H9 (cell line): ENCODE data around the gene GPR37L1. TPM values are rescaled to one million over a fixed set of nuclear protein-coding genes. Genes with fewer than 3 reads are reported as not detected.
A peak's percentile ranks its signal among the peaks of the same experiment; 100 is the strongest.

ENCODE experiments used
- DNase-seq: peaks from one replicate; pipeline ENCODE4 v3.0.0-alpha.2; 2017
- H2AFZ ChIP-seq: one replicate; pipeline ENCODE4 v1.6.1; 2013; ENCODE audit warnings: mild to moderate bottlenecking, low read length, control low read depth, moderate library complexity
- H2AK5ac ChIP-seq: 2 replicates; pipeline ENCODE4 v1.6.1; 2013; ENCODE audit warnings: low read length, control low read depth, mixed read lengths; ENCODE audit not compliant: insufficient read length
- H2BK120ac ChIP-seq: one replicate; pipeline ENCODE4 v1.6.1; 2013; ENCODE audit warnings: low read depth, mild to moderate bottlenecking, low read length, control low read depth, inconsistent platforms; ENCODE audit not compliant: poor library complexity, severe bottlenecking
- H2BK12ac ChIP-seq: 2 replicates; pipeline ENCODE4 v1.6.1; 2013; ENCODE audit warnings: low read length, control low read depth, mixed read lengths, low read depth; ENCODE audit not compliant: insufficient read length
- H2BK15ac ChIP-seq: 2 replicates; pipeline ENCODE4 v1.6.1; 2013; ENCODE audit warnings: low read depth, low read length, control low read depth
- H2BK20ac ChIP-seq: one replicate; pipeline ENCODE4 v1.6.1; 2013; ENCODE audit warnings: low read depth, mild to moderate bottlenecking, low read length, control low read depth, inconsistent platforms; ENCODE audit not compliant: poor library complexity, severe bottlenecking
- H2BK5ac ChIP-seq: 2 replicates; pipeline ENCODE4 v1.6.1; 2013; ENCODE audit warnings: low read length, control low read depth, mixed read lengths; ENCODE audit not compliant: insufficient read length
- H3K14ac ChIP-seq: 2 replicates; pipeline ENCODE4 v1.6.1; 2013; ENCODE audit warnings: low read length, control low read depth; ENCODE audit not compliant: insufficient read depth
- H3K18ac ChIP-seq: 2 replicates; pipeline ENCODE4 v1.6.1; 2013; ENCODE audit warnings: low read depth, mild to moderate bottlenecking, mixed read lengths, low read length, control low read depth; ENCODE audit not compliant: insufficient read length
- H3K23ac ChIP-seq: 2 replicates; pipeline ENCODE4 v1.6.1; 2013; ENCODE audit warnings: low read length, control low read depth, mixed read lengths, low read depth; ENCODE audit not compliant: insufficient read length
- H3K23me2 ChIP-seq: 2 replicates; pipeline ENCODE4 v1.6.1; 2013; ENCODE audit warnings: low read depth, mild to moderate bottlenecking, mixed read lengths, low read length, control low read depth; ENCODE audit not compliant: insufficient read length, poor library complexity, severe bottlenecking
- H3K27ac ChIP-seq: 2 replicates; pipeline ENCODE4 v1.5.1; 2013; ENCODE audit warnings: low read length, control low read depth, mixed read lengths, low read depth; ENCODE audit not compliant: insufficient read length
- H3K27me3 ChIP-seq: 2 replicates; pipeline ENCODE4 v1.6.1; 2013; ENCODE audit warnings: low read length, control low read depth, inconsistent platforms; ENCODE audit not compliant: insufficient read depth
- H3K4ac ChIP-seq: 2 replicates; pipeline ENCODE4 v1.6.1; 2013; ENCODE audit warnings: low read depth, mild to moderate bottlenecking, control low read depth, inconsistent platforms, low read length, moderate library complexity
- H3K4me1 ChIP-seq: 2 replicates; pipeline ENCODE4 v1.6.1; 2013; ENCODE audit warnings: low read length, control low read depth, inconsistent platforms; ENCODE audit not compliant: insufficient read depth
- H3K4me2 ChIP-seq: 2 replicates; pipeline ENCODE4 v1.6.1; 2013; ENCODE audit warnings: low read length, control low read depth, mixed read lengths; ENCODE audit not compliant: insufficient read length, insufficient read depth
- H3K56ac ChIP-seq: 2 replicates; pipeline ENCODE4 v1.6.1; 2013; ENCODE audit warnings: low read depth, mild to moderate bottlenecking, mixed read lengths, low read length, control low read depth; ENCODE audit not compliant: insufficient read length
- H3K79me1 ChIP-seq: 2 replicates; pipeline ENCODE4 v1.6.1; 2013; ENCODE audit warnings: low read depth, mild to moderate bottlenecking, moderate library complexity, low read length, control low read depth, inconsistent platforms; ENCODE audit not compliant: insufficient read depth, poor library complexity, severe bottlenecking
- H3K79me2 ChIP-seq: 2 replicates; pipeline ENCODE4 v1.6.1; 2013; ENCODE audit warnings: low read length, control low read depth, inconsistent platforms; ENCODE audit not compliant: insufficient read depth
- H3K9ac ChIP-seq: 2 replicates; pipeline ENCODE4 v1.6.1; 2013; ENCODE audit warnings: low read length, control low read depth, mixed read lengths; ENCODE audit not compliant: insufficient read length; ENCODE audit errors: extremely low read depth
- H3K9me3 ChIP-seq: one replicate; pipeline ENCODE4 v1.6.1; 2013; ENCODE audit warnings: low read depth, low read length, inconsistent platforms; ENCODE audit not compliant: control insufficient read depth
- H3T11ph ChIP-seq: one replicate; pipeline ENCODE4 v1.6.1; 2013; ENCODE audit warnings: mild to moderate bottlenecking, low read length, control low read depth, inconsistent platforms
- H4K20me1 ChIP-seq: one replicate; pipeline ENCODE4 v1.6.1; 2013; ENCODE audit not compliant: control insufficient read depth, insufficient read length, insufficient read depth
- H4K5ac ChIP-seq: 2 replicates; pipeline ENCODE4 v1.6.1; 2013; ENCODE audit warnings: low read depth, mild to moderate bottlenecking, mixed read lengths, low read length, control low read depth; ENCODE audit not compliant: insufficient read length
- H4K8ac ChIP-seq: replicated peaks from 2 replicates; pipeline ENCODE4 v1.6.1; 2013; ENCODE audit warnings: low read length, control low read depth, mixed read lengths, low read depth; ENCODE audit not compliant: insufficient read length
- H4K91ac ChIP-seq: 2 replicates; pipeline ENCODE4 v1.6.1; 2013; ENCODE audit warnings: low read depth, mild to moderate bottlenecking, moderate library complexity, mixed read lengths, low read length, control low read depth; ENCODE audit not compliant: insufficient read length
- H3K27ac Mint-ChIP-seq, 3 experiments: 2 replicates in 2 of 3; 3 replicates in 1 of 3; pipeline ENCODE4 v1.8.0; 2020 to 2021; ENCODE audit warnings: mixed read lengths in 3 of 3, mild to moderate bottlenecking in 1 of 3, moderate library complexity in 1 of 3
- H3K27me3 Mint-ChIP-seq: 2 replicates; pipeline ENCODE4 v1.8.0; 2021; ENCODE audit warnings: low read depth, mild to moderate bottlenecking, moderate library complexity, mixed read lengths
- H3K36me3 Mint-ChIP-seq, 3 experiments: 2 replicates in 2 of 3; 3 replicates in 1 of 3; pipeline ENCODE4 v1.8.0; 2020 to 2021; ENCODE audit warnings: low read depth in 3 of 3, mixed read lengths in 3 of 3; ENCODE audit not compliant: insufficient read depth in 1 of 3
- H3K4me1 Mint-ChIP-seq, 2 experiments: 2 replicates each; pipeline ENCODE4 v1.8.0; 2020; ENCODE audit warnings: mixed read lengths in 2 of 2
- H3K4me3 Mint-ChIP-seq, 2 experiments: 2 replicates in 1 of 2; 3 replicates in 1 of 2; pipeline ENCODE4 v1.8.0; 2020 to 2021; ENCODE audit warnings: mild to moderate bottlenecking in 2 of 2, mixed read lengths in 2 of 2, moderate library complexity in 1 of 2
- H3K9me3 Mint-ChIP-seq, 2 experiments: 2 replicates in 1 of 2; 3 replicates in 1 of 2; pipeline ENCODE4 v1.8.0; 2020; ENCODE audit warnings: mild to moderate bottlenecking in 2 of 2, mixed read lengths in 2 of 2, moderate library complexity in 1 of 2
- CTCF ChIP-seq: fragments of 200-600 bp; sonication (generic); conservative IDR thresholded peaks from 3 replicates; pipeline ENCODE4 v1.8.0; 2021; ENCODE audit warnings: antibody characterized with exemption, mild to moderate bottlenecking
- WGBS: extraction: QIAGEN DNeasy Blood & Tissue Kit; methylation state at CpG from one replicate; pipeline ENCODE4 v1.1.7; 2013; ENCODE audit warnings: missing lambda C conversion rate, low lambda C conversion rate, mixed read lengths; ENCODE audit not compliant: insufficient read length; ENCODE audit errors: extremely low coverage; 5-methylcytosine and 5-hydroxymethylcytosine counted together
- total RNA-seq: library from RNA; stranded (reverse); gene quantifications from 2 replicates; pipeline ENCODE4 v1.2.1, GENCODE V29; 2021

The GPR37L1 gene
- total RNA-seq, 1 experiment from 2014 or later, result 0.11 TPM

GRCh38 chr1:202105571-202106339, 17.0 kb upstream of the GPR37L1 start:
- H2BK12ac ChIP-seq, result no peak overlapping the region
- H3K14ac ChIP-seq, result peak overlapping the region; percentile 1; the same call in 1 of the 2 replicates
- DNase-seq, result peak; percentile 93
- no peak overlapping the region for H4K91ac ChIP-seq
- H3K18ac ChIP-seq, result peak overlapping the region; percentile 70
- no peaks in the 10 kb centered on the region for H3K9me3 ChIP-seq
- no peak overlapping the region for H2BK15ac ChIP-seq
- Mint-ChIP-seq H3K27me3 (peaks cover 2% of the 10 kb centered on the region; the same call in 1 of the 2 replicates), H3K9me3 (no peaks in the 10 kb centered on the region; a peak in 1 of 5 replicates), H3K36me3 (no peaks in the 10 kb centered on the region), H3K27ac (peak overlapping the region in 2 of 3 experiments; percentile 95 to 96; a peak in 6 of 7 replicates), H3K4me1 (peaks cover 49 to 61% of the 10 kb centered on the region in 2 experiments), H3K4me3 (peak overlapping the region; percentile 17 to 62; a peak in 3 of 5 replicates)
- no peak overlapping the region for H4K5ac ChIP-seq
- H4K8ac ChIP-seq, result no peak overlapping the region
- no peak overlapping the region for H2BK5ac ChIP-seq
- H2BK120ac ChIP-seq, result no peak overlapping the region
- no peaks in the 10 kb centered on the region for H3K79me1 ChIP-seq
- no peaks in the 10 kb centered on the region for H3K23me2 ChIP-seq
- H3K79me2 ChIP-seq, result no peaks in the 10 kb centered on the region
- TF ChIP-seq CTCF, result no peak
- H2BK20ac ChIP-seq, result no peak overlapping the region
- no peak overlapping the region for H3K4ac ChIP-seq
- no peaks in the 10 kb centered on the region for H4K20me1 ChIP-seq
- peak overlapping the region; percentile 4 for H3K4me2 ChIP-seq
- no peak overlapping the region for H3K23ac ChIP-seq
- H2AK5ac ChIP-seq, result no peak overlapping the region
- no peak overlapping the region for H3T11ph ChIP-seq
- no peaks in the 10 kb centered on the region for H3K27me3 ChIP-seq
- no peak overlapping the region for H2AFZ ChIP-seq
- no CpG with 5 or more reads among the region's 10 CpGs for WGBS
- H3K56ac ChIP-seq, result no peak overlapping the region
- peaks cover 2% of the 10 kb centered on the region; the same call in 1 of the 2 replicates for H3K4me1 ChIP-seq
- H3K27ac ChIP-seq, result no peak overlapping the region
- no peak overlapping the region for H3K9ac ChIP-seq
